ENCODE results near the gene MAP2K3.
"Not testable (repeated sequence)": the region's sequence is repeated elsewhere in the genome, so short reads cannot be mapped to it uniquely, and the experiment has no call there.

The MAP2K3 gene

DNA sequence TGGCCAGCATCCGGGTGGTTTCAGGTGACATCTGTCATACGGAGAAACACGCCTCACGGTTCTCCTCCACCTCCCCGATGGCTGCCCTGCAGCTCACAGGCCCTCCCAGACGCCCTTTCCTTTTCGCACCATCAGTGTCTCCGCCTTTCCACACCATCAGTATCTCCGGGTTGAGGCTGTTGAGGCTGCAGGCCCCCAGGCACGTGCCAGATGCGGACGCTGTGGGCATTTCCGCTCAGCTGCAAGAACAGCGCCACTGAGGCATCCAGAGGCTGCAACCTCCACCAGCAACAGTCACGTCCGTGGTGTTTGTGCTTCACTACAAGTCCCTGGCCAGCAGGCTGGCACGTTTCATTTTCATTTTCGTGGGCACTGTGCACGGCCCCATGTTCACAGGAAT, 66.0 kb downstream of the MAP2K3 start:
- DNase-seq (ENCODE audit: low read depth, low spot score) = not testable (repeated sequence)

DNA sequence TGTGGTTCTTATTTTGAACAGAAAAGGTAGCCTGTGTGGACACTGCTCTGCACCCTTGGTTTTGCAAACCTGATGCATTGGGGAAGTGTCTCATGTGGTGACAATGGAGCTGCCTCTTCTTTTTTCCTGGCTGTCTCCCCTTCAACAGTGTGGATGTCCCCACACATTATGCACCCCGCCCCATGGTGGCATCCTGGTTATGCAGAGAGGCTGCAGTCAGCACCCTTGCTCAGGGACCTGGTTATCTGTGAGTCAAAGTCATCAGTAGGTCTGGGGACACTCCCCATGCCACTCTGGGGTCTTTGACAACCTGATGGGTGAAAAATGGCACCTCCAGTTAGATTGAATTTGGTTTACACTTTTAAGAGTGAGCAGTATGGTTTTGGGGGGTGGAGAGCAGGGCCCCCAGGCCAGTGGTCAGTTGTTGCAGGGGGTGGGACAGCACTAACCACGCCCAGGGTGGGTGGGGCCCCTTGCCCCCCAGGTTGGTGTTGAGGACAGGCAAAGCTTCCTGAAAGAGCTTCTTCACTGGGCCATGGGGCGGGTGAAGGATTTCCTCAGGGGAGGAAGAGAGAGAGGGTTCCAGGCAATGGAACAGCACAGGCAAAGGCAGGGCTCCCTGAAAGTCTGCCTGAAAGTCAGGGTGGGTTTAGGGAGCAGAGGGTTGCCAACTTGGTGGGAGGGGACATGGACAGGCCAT, 67.0 kb downstream of the MAP2K3 start:
- no peak for DNase-seq (ENCODE audit: low read depth, low spot score)

DNA sequence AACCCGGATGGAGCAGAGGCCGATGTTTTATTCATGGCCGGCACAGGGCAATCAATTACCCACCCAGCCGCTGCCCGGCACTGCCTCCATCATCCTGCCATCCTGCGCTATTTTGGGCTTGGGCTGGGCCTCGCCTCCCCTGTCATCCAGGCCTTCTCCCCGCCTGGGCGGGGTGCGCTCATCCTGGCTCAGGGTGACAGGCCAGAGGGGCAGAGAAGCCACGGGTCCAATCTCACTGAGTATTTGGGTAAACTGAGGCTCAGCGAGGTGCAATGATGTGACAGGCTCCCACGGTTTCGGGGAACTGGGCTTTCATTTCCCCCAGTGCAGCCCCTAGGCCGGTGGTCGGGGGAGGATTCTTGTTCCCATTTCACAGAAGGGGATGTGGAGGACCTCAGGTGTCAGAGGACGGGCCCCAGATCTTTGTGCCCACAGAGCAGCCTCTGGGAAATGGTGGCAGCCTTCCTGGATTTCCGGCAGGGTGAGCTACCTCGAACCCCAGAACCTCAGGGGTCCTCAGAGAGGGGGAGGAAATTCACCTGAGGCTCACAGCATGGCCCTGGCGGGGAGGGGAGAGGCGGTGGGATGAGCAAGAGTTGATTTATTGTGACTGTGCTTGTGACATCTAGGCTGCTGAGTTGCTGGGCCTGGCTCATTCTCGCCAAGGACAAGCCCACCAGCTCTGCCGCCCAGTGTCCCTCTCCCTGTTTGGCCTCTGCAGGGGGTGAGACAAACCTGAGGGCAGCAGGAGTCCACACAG, 67.9 kb downstream of the MAP2K3 start:
- no peak for DNase-seq (ENCODE audit: low read depth, low spot score)

DNA sequence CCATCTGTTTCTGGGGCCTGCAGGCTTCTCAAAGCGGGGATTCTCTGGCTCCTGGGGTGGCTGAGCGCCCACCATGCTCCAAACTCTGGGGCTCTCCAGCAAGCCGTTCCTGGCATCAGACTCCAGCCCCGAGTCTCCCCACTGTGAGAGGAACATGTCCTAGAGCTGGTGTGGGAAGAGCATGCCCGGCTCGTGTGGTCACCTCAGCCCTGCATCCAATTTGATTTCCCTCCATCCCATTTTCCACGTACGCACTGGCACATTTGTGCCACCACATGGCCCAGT, 68.4 kb downstream of the MAP2K3 start:
- DNase-seq (ENCODE audit: low read depth, low spot score) = no peak

DNA sequence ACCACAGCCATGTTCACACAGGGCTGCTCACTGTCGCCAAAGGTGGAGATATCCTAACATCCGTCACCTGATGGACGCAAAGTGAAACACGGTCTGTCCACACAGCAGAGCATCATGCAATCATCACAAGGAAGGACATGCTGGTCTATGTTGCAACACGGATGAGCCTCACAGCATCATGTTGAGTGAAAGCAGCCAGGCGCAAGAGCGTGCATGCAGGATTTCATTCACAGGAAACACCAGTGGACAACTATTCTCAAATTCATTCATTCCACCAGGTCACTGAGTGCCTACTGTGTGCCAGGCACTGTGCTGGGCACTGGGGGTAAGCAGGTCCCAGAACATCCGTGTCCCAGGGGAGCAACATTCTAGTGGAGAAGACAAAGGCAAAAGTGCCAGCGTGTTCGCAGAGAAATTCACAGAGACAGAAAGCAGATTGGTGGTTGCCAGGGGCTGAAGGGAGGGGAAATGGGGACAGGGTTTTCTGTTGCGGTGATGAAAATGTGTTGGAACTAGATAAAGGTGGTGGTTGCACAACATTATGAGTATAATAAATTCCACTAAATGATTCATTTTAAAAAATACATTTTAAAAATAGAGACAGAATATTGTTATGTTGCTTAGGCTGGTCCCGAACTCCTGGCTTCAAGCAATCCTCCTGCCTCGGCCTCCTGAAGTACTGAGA, 69.0 kb downstream of the MAP2K3 start:
- no peak for DNase-seq (ENCODE audit: low read depth, low spot score)

DNA sequence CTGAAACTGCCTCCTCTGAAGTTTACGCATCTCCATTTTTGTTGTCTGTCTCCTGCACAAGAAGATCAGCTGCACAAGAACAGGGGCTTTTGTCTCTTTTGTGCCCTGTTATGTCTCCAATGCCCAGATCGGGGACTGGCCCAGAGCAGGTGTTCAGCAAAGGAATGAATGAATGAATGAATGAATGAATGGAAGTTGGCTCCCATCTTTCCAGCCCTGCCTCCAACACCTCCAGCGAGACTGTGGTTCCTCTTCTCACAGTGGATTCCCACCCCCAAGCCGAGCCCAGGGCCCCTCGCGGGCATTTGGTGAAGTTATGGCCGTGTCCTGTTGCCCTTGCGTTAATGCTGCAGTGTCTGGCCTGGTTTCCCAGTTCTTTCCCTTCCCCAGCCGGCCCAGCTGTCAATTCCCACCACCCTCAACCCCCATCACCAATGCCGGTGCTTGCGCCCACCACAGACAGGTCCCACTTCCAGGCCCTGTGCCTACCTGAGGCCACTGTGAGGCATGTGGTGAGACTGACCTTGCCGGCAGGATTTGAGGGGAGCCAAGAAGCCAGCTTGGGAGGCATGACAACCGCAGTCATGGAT, 70.4 kb downstream of the MAP2K3 start:
- DNase-seq (ENCODE audit: low read depth, low spot score) = no peak

DNA sequence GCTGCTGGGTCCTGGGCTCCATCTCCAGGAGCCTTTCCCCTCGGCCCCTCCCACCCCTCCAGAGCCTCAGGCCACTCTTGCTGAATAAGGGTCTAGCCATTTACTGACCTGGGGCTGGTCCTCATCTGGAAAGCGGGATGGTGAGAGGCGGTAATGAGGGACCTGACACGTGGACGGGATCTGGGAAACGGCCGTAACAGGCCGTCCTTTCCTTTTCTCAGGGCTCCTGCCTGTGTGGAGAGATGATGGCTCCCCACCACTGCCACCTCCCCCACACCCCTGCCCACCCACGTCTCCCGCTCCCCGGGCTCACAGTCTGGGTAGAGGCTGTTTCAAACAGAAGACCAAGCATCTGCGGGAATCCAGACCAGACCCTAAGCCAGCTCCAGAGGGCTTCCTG, 71.1 kb downstream of the MAP2K3 start:
- DNase-seq (ENCODE audit: low read depth, low spot score) = no peak

DNA sequence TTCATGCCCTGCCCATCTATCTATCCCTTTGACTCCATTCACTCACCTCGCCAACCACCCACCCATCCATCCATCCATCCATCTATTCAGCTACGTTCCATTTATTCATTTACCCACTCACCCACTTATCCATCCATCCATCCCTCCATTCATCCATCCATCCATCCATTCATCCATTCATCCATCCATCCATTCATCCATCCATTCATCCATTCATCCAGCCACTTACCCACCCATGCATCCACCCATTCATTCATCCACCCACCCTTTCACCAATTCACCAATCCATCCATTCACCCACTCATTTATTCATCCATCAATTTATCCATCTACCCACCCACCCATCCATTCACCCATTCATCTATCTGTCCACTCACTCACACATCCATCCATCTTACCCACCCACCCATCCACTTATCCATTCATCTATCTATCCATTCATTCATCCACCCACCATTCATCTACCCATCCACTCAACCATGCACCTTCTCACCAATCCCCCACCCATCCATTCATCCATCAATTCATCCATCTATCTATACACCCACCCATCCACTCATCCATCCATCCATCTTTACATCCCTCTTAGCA, 72.1 kb downstream of the MAP2K3 start:
- DNase-seq (ENCODE audit: low read depth, low spot score) = no peak

DNA sequence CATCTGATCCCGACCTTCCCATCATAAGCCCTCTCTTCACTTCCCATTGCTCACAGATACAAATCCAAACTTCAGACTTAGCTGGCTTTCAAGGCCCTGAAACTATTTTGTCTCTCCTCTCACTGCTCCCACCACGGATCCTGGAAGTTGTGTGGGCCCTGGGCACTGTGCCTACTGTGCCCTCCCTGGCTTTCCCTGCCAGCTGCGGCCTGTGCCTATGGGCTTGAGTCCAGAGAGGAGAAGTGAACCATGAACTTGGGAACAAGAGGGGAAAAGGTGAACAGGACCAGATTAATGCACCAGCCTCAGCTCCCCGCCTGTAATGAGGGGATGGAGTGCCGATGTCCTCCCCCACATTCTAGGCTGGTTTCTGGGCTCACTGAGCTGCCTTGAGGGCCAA, 72.8 kb downstream of the MAP2K3 start:
- no peak for DNase-seq (ENCODE audit: low read depth, low spot score)

DNA sequence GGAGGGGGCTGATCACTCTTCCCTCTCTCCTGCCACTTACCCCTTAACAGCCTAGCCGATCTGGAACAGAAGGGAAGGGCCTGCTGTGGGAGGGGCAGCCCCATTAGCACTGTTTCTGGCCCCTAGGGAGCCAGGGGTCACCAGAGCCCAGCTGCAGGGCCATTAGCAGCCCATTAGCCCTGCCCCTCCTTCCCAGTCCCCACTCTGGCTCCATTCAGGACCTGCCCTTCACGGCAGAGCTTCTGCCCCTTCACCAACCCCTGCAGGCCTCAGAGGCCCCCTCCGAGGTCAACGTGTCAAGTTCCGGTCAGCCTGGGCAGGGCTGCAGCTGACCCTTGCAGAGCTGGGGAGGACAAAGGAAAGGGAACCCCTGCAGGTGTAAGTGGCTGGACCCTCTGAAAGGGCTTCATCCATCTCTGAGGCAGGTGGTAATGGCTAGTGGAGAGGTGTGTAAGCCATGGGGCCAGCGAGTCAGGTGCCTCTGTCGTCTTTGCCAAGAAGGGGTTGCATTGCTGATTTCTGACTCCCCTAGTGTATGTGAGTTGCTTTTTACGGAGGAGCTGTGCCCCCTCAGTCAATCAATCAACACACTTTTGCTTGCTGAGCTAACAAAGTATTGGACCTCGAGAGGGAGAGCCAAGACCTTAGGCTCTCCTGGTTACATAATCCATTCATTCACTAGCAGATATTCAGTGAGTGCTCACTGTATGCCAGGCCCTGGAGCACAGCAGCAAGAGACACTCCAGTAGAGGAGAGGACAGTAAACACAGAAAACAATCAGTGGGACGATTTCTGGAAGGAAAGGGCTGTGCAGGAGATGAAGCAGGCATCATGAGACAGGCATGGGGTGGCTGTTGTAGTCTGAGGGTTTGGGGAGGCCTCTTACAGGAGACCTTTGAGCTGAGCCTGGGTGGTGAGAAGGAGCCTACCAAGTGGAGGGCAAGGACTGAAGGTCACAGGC, 73.5 kb downstream of the MAP2K3 start:
- peak; percentile 64 for DNase-seq (ENCODE audit: low read depth, low spot score)

DNA sequence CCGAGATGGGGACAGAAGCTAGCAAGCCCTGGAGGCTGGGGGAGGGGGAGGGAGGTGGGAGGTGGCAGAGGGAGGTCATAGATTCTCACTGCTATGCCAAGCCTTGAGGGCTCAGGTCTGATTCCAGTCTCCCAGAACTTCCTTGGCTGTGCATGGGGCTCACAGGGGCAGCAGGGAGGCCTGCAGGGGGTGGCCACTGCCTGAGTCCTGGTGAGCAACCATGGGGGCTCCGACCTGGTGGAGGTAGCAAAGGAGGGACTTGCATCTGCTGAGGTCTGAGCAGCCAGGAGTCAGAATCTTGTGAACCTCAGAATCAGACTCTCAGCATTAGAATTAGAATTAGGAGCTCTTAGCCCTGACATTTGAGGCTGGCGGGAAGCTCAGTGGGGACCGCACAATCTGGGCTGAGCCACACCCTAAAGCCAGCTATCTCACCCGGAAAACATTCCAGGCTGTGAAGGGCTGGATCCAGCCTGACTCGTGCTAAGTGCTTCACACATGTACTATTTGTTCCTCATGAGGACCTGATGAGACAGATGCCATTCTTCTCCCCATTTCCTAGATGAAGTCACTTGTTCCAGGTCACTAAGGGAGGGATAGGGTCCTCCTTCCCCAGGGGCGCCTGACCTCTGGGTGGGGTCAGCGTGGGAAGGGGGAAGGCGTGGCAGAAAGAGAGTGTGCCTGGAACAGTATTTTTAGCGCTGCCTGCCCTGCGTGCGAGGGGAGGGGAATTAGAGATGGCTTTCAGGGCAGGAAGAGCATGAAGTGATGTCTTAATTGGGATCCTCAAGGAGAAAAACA, 74.4 kb downstream of the MAP2K3 start:
- no peak for DNase-seq (ENCODE audit: low read depth, low spot score)

DNA sequence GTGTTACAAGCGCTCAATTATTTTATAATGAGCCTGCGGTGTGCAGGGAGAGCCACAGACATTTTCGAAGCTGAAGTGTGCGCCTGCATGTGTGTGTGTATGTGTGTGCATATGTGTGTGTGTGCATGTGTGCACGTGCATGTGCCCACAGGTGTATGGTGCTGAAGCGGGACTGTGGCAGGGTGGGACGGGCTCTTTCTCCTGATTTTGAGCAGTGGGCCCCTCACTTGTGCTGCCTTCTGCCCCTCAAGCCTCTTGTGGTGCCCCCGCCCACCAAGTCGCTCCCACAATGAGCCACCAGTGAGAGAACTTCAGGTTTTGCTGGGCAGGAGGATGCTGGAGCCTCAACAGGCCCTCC, 75.0 kb downstream of the MAP2K3 start:
- DNase-seq (ENCODE audit: low read depth, low spot score) = no peak

DNA sequence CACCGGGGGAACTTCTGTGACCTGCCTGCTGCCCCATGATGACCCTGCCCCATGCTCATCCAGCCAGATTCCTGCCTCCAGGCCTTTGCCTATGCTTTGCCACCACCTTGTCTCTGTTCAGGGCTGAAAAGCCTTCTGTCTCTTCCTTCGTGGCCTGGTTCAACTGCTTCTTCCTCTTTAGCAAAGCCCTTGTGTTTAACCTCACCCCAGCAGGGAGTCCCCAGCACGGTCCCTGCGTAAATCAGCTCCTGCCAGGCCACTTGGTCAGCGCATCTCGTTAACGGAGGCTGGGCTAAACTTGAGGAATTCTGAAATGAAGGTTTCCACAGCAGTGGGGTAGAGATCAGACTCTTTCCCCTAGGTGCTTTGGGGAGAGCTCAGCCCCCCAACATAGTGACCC, 75.5 kb downstream of the MAP2K3 start:
- DNase-seq (ENCODE audit: low read depth, low spot score) = peak; percentile 61

DNA sequence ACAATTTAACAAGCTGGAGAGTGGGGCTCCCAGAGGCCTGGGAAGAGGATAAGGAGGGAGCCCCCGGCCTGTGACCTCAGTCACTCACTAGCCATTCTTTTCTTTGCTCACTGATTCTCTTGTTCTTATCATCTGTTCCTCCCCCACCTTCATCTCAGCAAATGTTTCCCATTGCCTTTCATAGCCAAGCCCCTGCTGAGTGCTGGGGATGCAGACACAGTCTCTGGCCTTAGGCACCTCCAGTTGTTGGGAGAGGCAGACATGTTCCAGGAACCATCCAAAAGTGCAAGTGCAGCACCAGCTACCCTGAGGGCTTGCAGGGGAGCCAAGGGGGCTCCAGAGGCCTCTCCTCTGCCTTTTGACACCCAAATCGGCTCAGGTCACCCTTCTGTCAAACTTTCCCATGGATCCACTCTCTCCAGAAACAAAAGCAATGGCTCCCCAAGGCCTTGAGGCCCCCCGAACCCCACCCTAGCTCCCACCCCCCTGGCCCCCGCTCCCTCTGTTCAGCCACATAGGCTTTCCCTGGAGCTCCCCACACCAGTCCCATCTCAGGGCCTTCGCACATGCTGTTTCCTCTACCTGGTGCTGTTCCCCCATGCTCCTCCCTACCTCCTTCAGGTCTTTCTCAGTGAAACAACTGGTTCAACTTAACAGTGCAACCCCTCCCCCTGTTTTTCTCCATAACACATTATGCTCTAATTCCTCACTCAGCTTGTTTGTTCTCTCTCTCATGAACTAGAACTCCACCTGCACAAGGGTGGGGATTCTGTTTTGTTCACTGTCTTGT, 76.7 kb downstream of the MAP2K3 start:
- peak; percentile 65 for DNase-seq (ENCODE audit: low read depth, low spot score)

DNA sequence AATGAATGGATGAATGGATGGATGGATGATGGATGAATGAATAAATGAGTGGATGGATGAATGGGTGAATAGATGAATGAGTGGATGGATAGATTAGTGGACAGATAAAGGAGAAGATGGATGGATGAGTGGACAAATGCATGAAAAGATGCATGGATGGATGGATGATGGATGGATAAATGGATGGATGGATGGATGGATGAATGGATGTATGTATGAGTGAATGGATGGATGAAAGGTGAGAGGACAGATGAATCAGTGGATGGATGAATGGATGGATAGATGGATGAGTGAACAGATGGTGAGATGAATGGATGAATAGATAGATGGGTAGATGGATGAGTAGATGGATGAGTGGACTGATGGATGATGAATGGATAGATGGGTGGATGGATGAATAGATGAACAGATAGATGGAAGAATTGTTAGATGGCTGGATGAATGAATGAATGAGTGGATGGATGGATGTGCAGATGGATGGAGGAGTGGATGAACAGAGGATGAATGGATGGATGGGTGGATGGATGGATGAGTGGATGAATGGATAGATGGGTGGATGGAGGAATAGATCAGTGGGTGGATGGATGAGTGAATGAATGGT, 77.9 kb downstream of the MAP2K3 start:
- DNase-seq (ENCODE audit: low read depth, low spot score) = no peak

DNA sequence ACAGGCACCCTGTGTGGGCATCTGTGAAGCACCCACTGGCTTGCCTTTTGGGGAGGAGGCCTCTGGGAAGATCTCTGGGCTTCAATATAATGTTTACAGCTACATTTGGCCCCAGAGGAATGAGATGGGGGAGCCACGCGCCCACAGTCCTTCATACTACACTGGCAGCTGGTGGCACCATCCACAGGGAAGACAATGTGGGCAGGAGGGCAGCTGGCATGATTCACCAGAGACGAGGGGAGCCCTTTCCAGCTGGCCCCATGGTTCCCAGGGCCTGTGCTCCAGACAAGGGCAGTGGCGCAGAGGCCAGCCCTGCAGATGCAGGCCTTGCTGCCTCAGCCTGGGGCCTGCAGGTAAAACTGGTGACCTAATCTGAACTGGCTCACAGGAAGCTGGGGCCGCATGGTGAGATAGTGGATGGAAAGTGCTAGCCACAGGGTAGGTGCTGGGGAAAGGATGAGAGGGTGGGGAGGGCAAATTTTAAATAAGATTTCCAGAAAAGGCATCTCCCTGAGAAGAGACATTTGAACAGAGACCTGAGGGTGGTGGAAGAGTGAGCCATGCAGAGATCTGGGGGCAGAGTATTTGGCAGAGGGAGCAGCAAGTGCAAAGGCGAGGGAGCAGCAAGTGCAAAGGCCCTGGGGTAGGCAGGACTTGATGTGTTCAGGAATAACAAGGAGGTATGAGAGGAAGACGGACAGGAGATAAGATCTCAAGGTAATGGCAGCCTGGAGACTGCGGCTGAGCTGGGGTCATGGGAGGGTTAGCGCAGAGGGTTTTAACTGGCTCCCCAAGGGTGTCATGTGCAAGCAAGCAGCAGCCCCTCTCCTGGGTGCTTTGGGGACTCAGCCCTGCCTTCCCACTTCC, 79.5 kb downstream of the MAP2K3 start:
- DNase-seq (ENCODE audit: low read depth, low spot score) = no peak
